NCI-H2196 treated with DMSO at 0.1 percent for 48 hours (cell line): ENCODE data around the gene KRTAP9-6.

Experiments
- DNase-seq: peaks from one replicate; lab custom pipeline; 2025; ENCODE audit not compliant: unreplicated experiment; lab: John Stamatoyannopoulos, UW

Gene KRTAP9-6

GRCh38 chr17:41315204-41315794, 50.1 kb downstream of the KRTAP9-6 start, which contains the start of gene KRTAP17-1:
TSS of gene KRTAP17-1 (minus strand) at chr17:41315710. CDS start at chr17:41315650, 60 bp downstream.
- DNase-seq, result no peak
